MM.1S (cell line): ENCODE data around the gene ADAMTS2.

Source experiments
- EZH2 ChIP-seq: fragments of 300-600 bp; sonication (generic); optimal IDR thresholded peaks from 2 replicates; pipeline ENCODE3; 2017; ENCODE audit warnings: low read depth, mild to moderate bottlenecking, antibody characterized with exemption, low read length, mixed read lengths
- EZH2phosphoT487 ChIP-seq: fragments of 300-600 bp; sonication (generic); IDR thresholded peaks from 2 replicates; pipeline ENCODE4 v1.6.1; 2018; ENCODE audit warnings: antibody characterized with exemption, low read length
- TF ChIP-seq, protein P1 (sequence below): fragments of 300-600 bp; sonication (generic); IDR thresholded peaks from 2 replicates; pipeline ENCODE4 v1.5.1; 2016; ENCODE audit warnings: antibody characterized with exemption, low read length, mixed read lengths

DNA sequence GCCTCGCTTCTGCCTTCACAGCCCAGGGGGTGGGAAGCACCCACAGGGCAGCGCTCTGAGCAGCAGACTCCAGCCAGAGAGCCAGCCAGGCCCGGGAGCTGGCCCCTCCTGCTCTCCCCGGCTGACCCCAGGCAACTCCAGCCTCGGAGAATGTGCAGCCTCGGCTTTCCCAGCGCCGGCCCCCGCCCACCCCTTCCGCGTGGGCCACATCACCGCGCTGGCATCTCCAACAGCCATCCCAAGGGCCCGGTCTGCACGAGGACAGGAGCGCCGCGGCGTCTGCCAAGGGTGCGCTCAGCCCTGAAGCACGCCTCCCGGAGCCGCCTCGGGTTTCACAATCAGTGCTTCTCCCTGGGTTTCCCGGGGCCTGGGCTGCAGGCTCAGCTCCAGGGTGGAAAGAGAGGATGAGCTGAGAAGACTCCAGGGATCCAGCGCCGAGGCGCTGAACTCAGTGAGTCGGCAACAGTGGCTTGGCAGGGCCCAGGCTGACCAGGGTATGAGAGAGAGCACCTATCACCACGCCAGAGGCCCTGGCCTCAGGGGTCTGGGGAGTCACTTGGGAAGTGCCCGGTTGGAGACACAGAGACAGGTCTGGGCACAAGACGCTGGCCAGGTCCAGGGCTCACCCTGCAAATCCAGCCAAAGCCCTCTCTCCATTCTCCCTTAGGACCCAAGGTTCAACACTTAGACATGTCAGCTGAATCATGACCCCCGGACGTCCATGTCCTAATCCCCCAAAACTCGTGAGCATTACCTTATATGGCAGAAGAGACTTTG is 79.6 kb downstream of the ADAMTS2 start:
- no peak for TF ChIP-seq EZH2
- TF ChIP-seq, protein P1, sequence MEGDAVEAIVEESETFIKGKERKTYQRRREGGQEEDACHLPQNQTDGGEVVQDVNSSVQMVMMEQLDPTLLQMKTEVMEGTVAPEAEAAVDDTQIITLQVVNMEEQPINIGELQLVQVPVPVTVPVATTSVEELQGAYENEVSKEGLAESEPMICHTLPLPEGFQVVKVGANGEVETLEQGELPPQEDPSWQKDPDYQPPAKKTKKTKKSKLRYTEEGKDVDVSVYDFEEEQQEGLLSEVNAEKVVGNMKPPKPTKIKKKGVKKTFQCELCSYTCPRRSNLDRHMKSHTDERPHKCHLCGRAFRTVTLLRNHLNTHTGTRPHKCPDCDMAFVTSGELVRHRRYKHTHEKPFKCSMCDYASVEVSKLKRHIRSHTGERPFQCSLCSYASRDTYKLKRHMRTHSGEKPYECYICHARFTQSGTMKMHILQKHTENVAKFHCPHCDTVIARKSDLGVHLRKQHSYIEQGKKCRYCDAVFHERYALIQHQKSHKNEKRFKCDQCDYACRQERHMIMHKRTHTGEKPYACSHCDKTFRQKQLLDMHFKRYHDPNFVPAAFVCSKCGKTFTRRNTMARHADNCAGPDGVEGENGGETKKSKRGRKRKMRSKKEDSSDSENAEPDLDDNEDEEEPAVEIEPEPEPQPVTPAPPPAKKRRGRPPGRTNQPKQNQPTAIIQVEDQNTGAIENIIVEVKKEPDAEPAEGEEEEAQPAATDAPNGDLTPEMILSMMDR: no peak
- no peak for TF ChIP-seq EZH2phosphoT487
